HepG2 (cell line): ENCODE data around the gene NT5DC1. TPM values are rescaled to one million over a fixed set of nuclear protein-coding genes. Genes with fewer than 3 reads are reported as not detected.

Experiments used
- CCDC6 ChIP-seq: sonication (generic); formaldehyde crosslinking; IDR thresholded peaks from 2 replicates; pipeline ENCODE4 v1.8.1; 2022; ENCODE audit warnings: mild to moderate bottlenecking, missing genetic modification reagents, moderate library complexity
- DNMT3B ChIP-seq: conservative IDR thresholded peaks from 2 replicates; pipeline ENCODE4 v1.6.1; 2016; ENCODE audit warnings: missing biosample characterization, control low read depth
- NCOA2 ChIP-seq: sonication (generic); formaldehyde crosslinking; IDR thresholded peaks from 2 replicates; pipeline ENCODE4 v1.8.0; 2022; ENCODE audit warnings: inconsistent platforms
- PCBP2 ChIP-seq: fragments of 200-400 bp; formaldehyde crosslinking; optimal IDR thresholded peaks from 2 replicates; pipeline ENCODE3; 2018; ENCODE audit warnings: low read length, low read depth; ENCODE audit not compliant: poor library complexity, severe bottlenecking
- PITX1 ChIP-seq: sonication (generic); formaldehyde crosslinking; IDR thresholded peaks from 2 replicates; pipeline ENCODE4 v1.5.1; 2020; ENCODE audit warnings: mild to moderate bottlenecking, missing genetic modification reagents
- STAG1 ChIP-seq: sonication (generic); formaldehyde crosslinking; IDR thresholded peaks from 2 replicates; pipeline ENCODE4 v1.4.0; 2020; ENCODE audit warnings: missing genetic modification reagents
- ZNF230 ChIP-seq: sonication (generic); formaldehyde crosslinking; IDR thresholded peaks from 2 replicates; pipeline ENCODE4 v1.4.0; 2020; ENCODE audit warnings: mild to moderate bottlenecking, missing genetic modification reagents
- ZNF446 ChIP-seq: sonication (generic); formaldehyde crosslinking; IDR thresholded peaks from 2 replicates; pipeline ENCODE4 v1.5.0; 2020; ENCODE audit warnings: mild to moderate bottlenecking, missing genetic modification reagents
- ZNF552 ChIP-seq: sonication (generic); formaldehyde crosslinking; IDR thresholded peaks from 2 replicates; pipeline ENCODE4 v1.9.0; 2022; ENCODE audit warnings: missing genetic modification reagents, mild to moderate bottlenecking, borderline replicate concordance
- ZNF572 ChIP-seq: sonication (generic); formaldehyde crosslinking; IDR thresholded peaks from 2 replicates; pipeline ENCODE4 v1.5.1; 2020; ENCODE audit warnings: mild to moderate bottlenecking, missing genetic modification reagents
- ZNF660 ChIP-seq: sonication (generic); formaldehyde crosslinking; IDR thresholded peaks from 2 replicates; pipeline ENCODE4 v1.5.1; 2020; ENCODE audit warnings: mild to moderate bottlenecking, low read depth, missing genetic modification reagents, borderline replicate concordance
- ZNF816 ChIP-seq: sonication (generic); formaldehyde crosslinking; IDR thresholded peaks from 2 replicates; pipeline ENCODE4 v1.8.0; 2022; ENCODE audit warnings: missing genetic modification reagents, mild to moderate bottlenecking, borderline replicate concordance
- ZSCAN12 ChIP-seq: sonication (generic); formaldehyde crosslinking; IDR thresholded peaks from 2 replicates; pipeline ENCODE4 v1.9.0; 2021; ENCODE audit warnings: mild to moderate bottlenecking, missing genetic modification reagents
- polyA plus RNA-seq, 8 experiments: library from polyadenylated mRNA; depleted of rRNA in 3 of 8; stranded (reverse) in 7 of 8; unstranded in 1 of 8; fragments of >200 nt; fragmentation: Illumina TruSeq in 4 of 8; extraction: Trizol in 4 of 8; gene quantifications; 2 replicates each; pipeline versions ENCODE4 v1.2.1 to v1.2.3, GENCODE V29; 2011 to 2016; ENCODE audit warnings: low read depth in 4 of 8, missing spikeins in 1 of 8, mixed read lengths in 1 of 8; ENCODE audit not compliant: insufficient read depth in 1 of 8
- total RNA-seq, 5 experiments: library from RNA; depleted of rRNA; stranded (reverse); fragments of >200 nt; fragmentation: Illumina TruSeq; extraction: Trizol; gene quantifications; 2 replicates each; pipeline ENCODE4 v1.2.3, GENCODE V29; 2016; ENCODE audit warnings: low read depth in 1 of 5
- TF ChIP-seq, protein P1 (sequence below): sonication (generic); formaldehyde crosslinking; IDR thresholded peaks from 2 replicates; pipeline ENCODE4 v1.4.0; 2020; ENCODE audit warnings: missing genetic modification reagents
- TF ChIP-seq, protein P2 (sequence below): sonication (generic); formaldehyde crosslinking; IDR thresholded peaks from 2 replicates; pipeline ENCODE4 v1.4.0; 2020; ENCODE audit warnings: missing genetic modification reagents
- TF ChIP-seq, protein P3 (sequence below): sonication (generic); formaldehyde crosslinking; IDR thresholded peaks from 2 replicates; pipeline ENCODE4 v1.5.1; 2020; ENCODE audit warnings: mild to moderate bottlenecking, missing genetic modification reagents, borderline replicate concordance
- TF ChIP-seq, protein P4 (sequence below): IDR thresholded peaks from 2 replicates; pipeline ENCODE4 v1.6.1; 2016
- TF ChIP-seq, protein P5 (sequence below): IDR thresholded peaks from 2 replicates; pipeline ENCODE4 v1.6.1; 2012; ENCODE audit warnings: low read depth, low read length, improper control_type of control experiment
- TF ChIP-seq, protein P6 (sequence below): sonication (generic); formaldehyde crosslinking; IDR thresholded peaks from 2 replicates; pipeline ENCODE4 v1.4.0; 2020; ENCODE audit warnings: low read depth, mild to moderate bottlenecking, missing genetic modification reagents

NT5DC1 gene
- total and polyA plus RNA-seq, 2 of the 13 experiments (the other 11 are each of a cell fraction or from before 2014, with no cell fraction given): 27.0 to 56.1 TPM

DNA sequence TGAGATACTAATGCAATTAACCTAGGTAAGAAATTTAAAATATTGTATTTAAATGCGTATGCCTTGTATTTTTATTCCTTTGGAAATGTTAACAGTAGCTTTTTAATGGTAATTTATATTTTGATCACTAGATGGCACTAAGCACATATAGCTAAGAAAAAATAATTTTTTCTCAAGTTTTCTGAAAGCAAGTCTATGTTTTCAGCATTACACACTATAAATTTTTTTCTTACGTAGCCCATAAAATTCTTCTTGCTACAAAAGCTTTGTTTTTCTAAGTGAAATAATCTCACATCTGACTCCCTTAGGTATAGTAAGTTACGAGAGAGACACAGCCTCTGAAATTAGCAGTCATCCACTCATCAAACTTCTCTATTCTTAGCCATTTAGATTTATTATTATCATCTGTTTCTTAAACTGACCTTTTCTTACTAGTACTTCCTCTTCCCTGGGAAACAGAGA, 117.5 kb downstream of the NT5DC1 start (continued):
- TF ChIP-seq, protein P1, sequence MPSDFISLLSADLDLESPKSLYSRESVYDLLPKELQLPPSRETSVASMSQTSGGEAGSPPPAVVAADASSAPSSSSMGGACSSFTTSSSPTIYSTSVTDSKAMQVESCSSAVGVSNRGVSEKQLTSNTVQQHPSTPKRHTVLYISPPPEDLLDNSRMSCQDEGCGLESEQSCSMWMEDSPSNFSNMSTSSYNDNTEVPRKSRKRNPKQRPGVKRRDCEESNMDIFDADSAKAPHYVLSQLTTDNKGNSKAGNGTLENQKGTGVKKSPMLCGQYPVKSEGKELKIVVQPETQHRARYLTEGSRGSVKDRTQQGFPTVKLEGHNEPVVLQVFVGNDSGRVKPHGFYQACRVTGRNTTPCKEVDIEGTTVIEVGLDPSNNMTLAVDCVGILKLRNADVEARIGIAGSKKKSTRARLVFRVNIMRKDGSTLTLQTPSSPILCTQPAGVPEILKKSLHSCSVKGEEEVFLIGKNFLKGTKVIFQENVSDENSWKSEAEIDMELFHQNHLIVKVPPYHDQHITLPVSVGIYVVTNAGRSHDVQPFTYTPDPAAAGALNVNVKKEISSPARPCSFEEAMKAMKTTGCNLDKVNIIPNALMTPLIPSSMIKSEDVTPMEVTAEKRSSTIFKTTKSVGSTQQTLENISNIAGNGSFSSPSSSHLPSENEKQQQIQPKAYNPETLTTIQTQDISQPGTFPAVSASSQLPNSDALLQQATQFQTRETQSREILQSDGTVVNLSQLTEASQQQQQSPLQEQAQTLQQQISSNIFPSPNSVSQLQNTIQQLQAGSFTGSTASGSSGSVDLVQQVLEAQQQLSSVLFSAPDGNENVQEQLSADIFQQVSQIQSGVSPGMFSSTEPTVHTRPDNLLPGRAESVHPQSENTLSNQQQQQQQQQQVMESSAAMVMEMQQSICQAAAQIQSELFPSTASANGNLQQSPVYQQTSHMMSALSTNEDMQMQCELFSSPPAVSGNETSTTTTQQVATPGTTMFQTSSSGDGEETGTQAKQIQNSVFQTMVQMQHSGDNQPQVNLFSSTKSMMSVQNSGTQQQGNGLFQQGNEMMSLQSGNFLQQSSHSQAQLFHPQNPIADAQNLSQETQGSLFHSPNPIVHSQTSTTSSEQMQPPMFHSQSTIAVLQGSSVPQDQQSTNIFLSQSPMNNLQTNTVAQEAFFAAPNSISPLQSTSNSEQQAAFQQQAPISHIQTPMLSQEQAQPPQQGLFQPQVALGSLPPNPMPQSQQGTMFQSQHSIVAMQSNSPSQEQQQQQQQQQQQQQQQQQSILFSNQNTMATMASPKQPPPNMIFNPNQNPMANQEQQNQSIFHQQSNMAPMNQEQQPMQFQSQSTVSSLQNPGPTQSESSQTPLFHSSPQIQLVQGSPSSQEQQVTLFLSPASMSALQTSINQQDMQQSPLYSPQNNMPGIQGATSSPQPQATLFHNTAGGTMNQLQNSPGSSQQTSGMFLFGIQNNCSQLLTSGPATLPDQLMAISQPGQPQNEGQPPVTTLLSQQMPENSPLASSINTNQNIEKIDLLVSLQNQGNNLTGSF: no peak
- no peak for TF ChIP-seq PITX1 (CRISPR knock-in tag)
- no peak for TF ChIP-seq ZNF446 (CRISPR knock-in tag)
- peak; percentile 45 for TF ChIP-seq STAG1
- TF ChIP-seq ZNF660 (CRISPR knock-in tag): no peak
- TF ChIP-seq PCBP2: no peak
- TF ChIP-seq CCDC6 (CRISPR knock-in tag): no peak
- TF ChIP-seq, protein P2, sequence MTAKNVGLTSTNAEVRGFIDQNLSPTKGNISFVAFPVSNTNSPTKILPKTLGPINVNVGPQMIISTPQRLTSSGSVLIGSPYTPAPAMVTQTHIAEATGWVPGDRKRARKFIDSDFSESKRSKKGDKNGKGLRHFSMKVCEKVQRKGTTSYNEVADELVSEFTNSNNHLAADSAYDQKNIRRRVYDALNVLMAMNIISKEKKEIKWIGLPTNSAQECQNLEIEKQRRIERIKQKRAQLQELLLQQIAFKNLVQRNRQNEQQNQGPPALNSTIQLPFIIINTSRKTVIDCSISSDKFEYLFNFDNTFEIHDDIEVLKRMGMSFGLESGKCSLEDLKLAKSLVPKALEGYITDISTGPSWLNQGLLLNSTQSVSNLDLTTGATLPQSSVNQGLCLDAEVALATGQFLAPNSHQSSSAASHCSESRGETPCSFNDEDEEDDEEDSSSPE: no peak
- no peak for TF ChIP-seq ZSCAN12 (CRISPR knock-in tag)
- no peak for TF ChIP-seq NCOA2
- no peak for TF ChIP-seq ZNF552 (CRISPR knock-in tag)
- TF ChIP-seq, protein P3, sequence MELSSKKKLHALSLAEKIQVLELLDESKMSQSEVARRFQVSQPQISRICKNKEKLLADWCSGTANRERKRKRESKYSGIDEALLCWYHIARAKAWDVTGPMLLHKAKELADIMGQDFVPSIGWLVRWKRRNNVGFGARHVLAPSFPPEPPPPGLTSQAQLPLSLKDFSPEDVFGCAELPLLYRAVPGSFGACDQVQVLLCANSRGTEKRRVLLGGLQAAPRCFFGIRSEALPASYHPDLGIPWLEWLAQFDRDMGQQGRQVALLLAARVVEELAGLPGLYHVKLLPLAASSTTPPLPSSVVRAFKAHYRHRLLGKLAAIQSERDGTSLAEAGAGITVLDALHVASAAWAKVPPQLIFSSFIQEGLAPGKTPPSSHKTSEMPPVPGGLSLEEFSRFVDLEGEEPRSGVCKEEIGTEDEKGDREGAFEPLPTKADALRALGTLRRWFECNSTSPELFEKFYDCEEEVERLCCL (CRISPR knock-in tag): no peak
- no peak for TF ChIP-seq ZNF572 (CRISPR knock-in tag)
- TF ChIP-seq, protein P4, sequence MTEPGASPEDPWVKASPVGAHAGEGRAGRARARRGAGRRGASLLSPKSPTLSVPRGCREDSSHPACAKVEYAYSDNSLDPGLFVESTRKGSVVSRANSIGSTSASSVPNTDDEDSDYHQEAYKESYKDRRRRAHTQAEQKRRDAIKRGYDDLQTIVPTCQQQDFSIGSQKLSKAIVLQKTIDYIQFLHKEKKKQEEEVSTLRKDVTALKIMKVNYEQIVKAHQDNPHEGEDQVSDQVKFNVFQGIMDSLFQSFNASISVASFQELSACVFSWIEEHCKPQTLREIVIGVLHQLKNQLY: no peak
- TF ChIP-seq, protein P5, sequence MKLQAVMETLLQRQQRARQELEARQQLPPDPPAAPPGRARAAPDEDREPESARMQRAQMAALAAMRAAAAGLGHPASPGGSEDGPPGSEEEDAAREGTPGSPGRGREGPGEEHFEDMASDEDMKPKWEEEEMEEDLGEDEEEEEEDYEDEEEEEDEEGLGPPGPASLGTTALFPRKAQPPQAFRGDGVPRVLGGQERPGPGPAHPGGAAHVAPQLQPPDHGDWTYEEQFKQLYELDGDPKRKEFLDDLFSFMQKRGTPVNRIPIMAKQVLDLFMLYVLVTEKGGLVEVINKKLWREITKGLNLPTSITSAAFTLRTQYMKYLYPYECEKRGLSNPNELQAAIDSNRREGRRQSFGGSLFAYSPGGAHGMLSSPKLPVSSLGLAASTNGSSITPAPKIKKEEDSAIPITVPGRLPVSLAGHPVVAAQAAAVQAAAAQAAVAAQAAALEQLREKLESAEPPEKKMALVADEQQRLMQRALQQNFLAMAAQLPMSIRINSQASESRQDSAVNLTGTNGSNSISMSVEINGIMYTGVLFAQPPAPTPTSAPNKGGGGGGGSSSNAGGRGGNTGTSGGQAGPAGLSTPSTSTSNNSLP: peak; percentile 67; the same call in 1 of the 2 replicates
- TF ChIP-seq, protein P6, sequence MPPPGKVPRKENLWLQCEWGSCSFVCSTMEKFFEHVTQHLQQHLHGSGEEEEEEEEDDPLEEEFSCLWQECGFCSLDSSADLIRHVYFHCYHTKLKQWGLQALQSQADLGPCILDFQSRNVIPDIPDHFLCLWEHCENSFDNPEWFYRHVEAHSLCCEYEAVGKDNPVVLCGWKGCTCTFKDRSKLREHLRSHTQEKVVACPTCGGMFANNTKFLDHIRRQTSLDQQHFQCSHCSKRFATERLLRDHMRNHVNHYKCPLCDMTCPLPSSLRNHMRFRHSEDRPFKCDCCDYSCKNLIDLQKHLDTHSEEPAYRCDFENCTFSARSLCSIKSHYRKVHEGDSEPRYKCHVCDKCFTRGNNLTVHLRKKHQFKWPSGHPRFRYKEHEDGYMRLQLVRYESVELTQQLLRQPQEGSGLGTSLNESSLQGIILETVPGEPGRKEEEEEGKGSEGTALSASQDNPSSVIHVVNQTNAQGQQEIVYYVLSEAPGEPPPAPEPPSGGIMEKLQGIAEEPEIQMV (CRISPR knock-in tag): no peak
- TF ChIP-seq ZNF816 (CRISPR knock-in tag): no peak
- TF ChIP-seq ZNF230 (CRISPR knock-in tag): no peak
- TF ChIP-seq DNMT3B (CRISPR knock-in tag): no peak
